HFFc6 (cell line): ENCODE data around the gene GPR176. TPM values are rescaled to one million over a fixed set of nuclear protein-coding genes. Genes with fewer than 3 reads are reported as not detected.

Experiments
- DNase-seq: peaks from one replicate; pipeline ENCODE4 v3.0.0-alpha.2; 2018
- H3K27ac Mint-ChIP-seq: 2 replicates; pipeline ENCODE4 v1.8.0; 2020; ENCODE audit warnings: mild to moderate bottlenecking, mixed read lengths
- H3K27me3 Mint-ChIP-seq: 2 replicates; pipeline ENCODE4 v1.8.0; 2021; ENCODE audit warnings: mild to moderate bottlenecking, moderate library complexity, mixed read lengths; ENCODE audit not compliant: insufficient read depth
- H3K36me3 Mint-ChIP-seq: 2 replicates; pipeline ENCODE4 v1.8.0; 2021; ENCODE audit warnings: low read depth, mixed read lengths
- H3K4me1 Mint-ChIP-seq: 2 replicates; pipeline ENCODE4 v1.8.0; 2020; ENCODE audit warnings: low read depth, mixed read lengths
- H3K4me3 Mint-ChIP-seq: 2 replicates; pipeline ENCODE4 v1.8.0; 2020; ENCODE audit warnings: mild to moderate bottlenecking, moderate library complexity, mixed read lengths
- H3K9me3 Mint-ChIP-seq: 2 replicates; pipeline ENCODE4 v1.8.0; 2020; ENCODE audit warnings: mild to moderate bottlenecking, mixed read lengths
- total RNA-seq, 6 experiments: library from RNA; stranded (reverse); fragmentation: NEBNext Ultra II Directional; extraction: Animal tissue kit (Norgen Biotek cat#: 25700); gene quantifications; 2 replicates in 1 of 6; 3 replicates in 5 of 6; pipeline ENCODE4 v1.2.3, GENCODE V29; 2021
- TF ChIP-seq, protein P1 (sequence below): fragments of 200-600 bp; sonication (generic); IDR thresholded peaks from 2 replicates; pipeline ENCODE4 v1.5.0; 2021; ENCODE audit warnings: antibody characterized with exemption, mild to moderate bottlenecking

GPR176 gene
- total RNA-seq, 6 experiments from 2014 or later, result 151 to 193 (median 169) TPM

DNA sequence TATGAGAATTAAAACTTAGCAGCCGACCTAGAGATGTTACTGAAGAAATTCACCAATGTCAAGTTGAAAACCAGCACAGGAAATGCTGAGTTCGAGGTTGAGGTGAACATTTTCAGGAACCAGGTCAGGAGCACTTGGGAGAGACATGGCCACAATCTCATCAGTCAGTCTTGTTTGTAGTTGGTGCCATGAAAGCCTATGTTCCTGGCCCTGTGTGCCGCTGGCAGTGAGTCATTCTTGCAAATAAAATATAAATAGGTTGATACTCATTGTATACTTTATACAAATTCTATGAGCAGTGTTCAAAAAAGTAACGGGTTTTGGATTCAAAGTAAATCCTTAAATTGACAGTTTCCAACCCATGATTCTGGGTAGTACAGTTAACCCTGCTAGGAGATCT, 135.9 kb downstream of the GPR176 start:
- H3K4me1 Mint-ChIP-seq, result peaks cover 58% of the 10 kb centered on the region

DNA sequence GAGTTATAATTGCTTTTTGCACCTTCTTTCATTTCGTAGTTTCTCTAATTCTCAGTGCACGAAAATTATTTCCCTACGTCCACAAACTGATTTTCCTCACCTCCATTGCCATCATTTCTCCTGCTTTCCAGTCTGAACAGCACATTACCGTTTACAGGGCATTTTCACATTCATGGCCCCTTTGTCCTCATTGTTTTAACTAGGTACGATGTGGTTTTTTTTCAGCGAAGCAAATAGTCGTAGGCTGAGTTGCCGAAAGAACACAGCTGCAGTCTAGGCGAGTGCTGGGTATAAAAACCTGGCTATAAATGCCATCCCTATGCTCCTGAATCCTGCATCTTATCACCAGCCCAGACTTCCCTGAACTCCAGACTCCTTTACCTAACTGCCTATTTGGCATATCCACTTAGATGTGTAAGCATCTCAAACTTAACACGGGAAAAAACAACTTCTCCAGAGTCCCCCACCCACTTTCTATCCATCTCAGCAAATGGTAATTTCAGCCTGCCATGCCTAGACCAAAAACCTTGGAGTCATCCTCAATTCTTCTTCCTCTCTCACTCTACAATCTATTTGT, 136.7 kb downstream of the GPR176 start:
- H3K4me1 Mint-ChIP-seq, result peaks cover 50% of the 10 kb centered on the region
- H3K9me3 Mint-ChIP-seq, result peaks cover 11% of the 10 kb centered on the region
- peaks cover 14% of the 10 kb centered on the region for H3K36me3 Mint-ChIP-seq
- H3K27ac Mint-ChIP-seq, result peak overlapping the region; percentile 76
- peaks cover 6% of the 10 kb centered on the region for H3K27me3 Mint-ChIP-seq
- TF ChIP-seq, protein P1, sequence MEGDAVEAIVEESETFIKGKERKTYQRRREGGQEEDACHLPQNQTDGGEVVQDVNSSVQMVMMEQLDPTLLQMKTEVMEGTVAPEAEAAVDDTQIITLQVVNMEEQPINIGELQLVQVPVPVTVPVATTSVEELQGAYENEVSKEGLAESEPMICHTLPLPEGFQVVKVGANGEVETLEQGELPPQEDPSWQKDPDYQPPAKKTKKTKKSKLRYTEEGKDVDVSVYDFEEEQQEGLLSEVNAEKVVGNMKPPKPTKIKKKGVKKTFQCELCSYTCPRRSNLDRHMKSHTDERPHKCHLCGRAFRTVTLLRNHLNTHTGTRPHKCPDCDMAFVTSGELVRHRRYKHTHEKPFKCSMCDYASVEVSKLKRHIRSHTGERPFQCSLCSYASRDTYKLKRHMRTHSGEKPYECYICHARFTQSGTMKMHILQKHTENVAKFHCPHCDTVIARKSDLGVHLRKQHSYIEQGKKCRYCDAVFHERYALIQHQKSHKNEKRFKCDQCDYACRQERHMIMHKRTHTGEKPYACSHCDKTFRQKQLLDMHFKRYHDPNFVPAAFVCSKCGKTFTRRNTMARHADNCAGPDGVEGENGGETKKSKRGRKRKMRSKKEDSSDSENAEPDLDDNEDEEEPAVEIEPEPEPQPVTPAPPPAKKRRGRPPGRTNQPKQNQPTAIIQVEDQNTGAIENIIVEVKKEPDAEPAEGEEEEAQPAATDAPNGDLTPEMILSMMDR, result no peak
- DNase-seq, result no peak
- H3K4me3 Mint-ChIP-seq, result peak overlapping the region; percentile 89

More for the DNA sequence above, 135.9 kb downstream of the GPR176 start:
- Mint-ChIP-seq H3K4me3 (peak overlapping the region; percentile 89), H3K9me3 (peaks cover 11% of the 10 kb centered on the region), H3K27me3 (peaks cover 6% of the 10 kb centered on the region), H3K36me3 (peaks cover 14% of the 10 kb centered on the region), H3K27ac (peak overlapping the region; percentile 76)
- peak; percentile 65 for DNase-seq
- TF ChIP-seq, protein P1, result no peak

DNA sequence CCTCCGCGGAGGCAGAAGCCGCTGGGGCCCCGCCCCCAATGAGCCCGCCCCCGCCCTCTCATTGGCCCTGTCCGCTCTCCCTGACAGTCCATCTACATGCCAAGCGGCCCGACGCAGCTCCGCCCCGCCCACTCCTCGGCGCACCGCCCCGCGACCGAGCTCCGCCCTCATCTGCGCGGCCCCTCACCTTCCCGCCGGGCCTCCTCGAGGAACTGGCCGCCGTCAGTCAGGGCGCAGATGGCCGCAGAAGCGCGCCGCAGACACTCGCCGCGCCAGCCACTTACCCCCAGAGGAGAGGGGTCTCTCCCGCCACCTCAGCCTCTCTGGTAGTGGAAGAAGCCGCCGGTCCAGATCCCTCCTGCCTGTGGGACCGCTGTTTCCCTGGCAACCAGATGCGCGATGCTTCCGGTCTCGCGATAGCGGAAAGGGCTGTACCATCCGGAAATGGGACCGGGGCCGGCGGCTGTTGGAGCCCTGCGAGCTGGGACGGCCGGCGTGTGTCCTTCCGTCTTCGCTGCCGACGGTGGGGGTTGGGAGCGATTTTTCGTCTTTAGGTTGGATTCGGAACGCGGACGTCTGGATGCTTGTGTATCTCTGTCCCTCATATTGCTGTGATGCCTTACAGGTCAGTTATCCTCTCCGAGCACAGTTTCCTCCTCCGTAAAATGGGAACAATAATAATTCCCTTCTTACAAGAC, 137.5 kb downstream of the GPR176 start, which contains the start of gene FSIP1:
Gene FSIP1, minus strand, starts transcription at position 401 of the 698 bp plus-strand sequence. CDS start 6,317 bp downstream, outside the sequence.
- Mint-ChIP-seq H3K9me3 (peaks cover 11% of the 10 kb centered on the region), H3K27me3 (peaks cover 6% of the 10 kb centered on the region), H3K27ac (peak within 1 kb of the TSS; percentile 76), H3K36me3 (peaks cover 14% of the 10 kb centered on the region), H3K4me3 (peak within 1 kb of the TSS; percentile 89), H3K4me1 (peaks cover 47% of the 10 kb centered on the region)
- DNase-seq, result peak; percentile 97
- TF ChIP-seq, protein P1, result no peak

DNA sequence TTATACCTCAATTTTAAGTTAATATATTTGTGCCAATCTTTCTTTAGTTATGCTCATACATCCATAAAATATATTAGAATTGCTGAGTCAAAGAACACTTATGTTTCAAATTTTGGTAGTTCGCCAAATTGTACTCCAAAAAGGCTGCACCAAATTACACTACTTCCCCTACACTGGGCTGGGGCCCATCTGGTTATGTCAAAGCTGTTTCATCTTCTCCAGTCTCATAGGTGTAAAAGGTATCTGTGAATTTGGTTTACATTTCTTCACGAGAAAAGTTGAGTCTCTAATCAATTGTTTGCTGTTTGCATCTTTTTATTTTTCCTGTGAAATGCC, 138.1 kb downstream of the GPR176 start:
- Mint-ChIP-seq H3K4me3 (peak overlapping the region; percentile 89), H3K4me1 (peaks cover 47% of the 10 kb centered on the region), H3K27ac (peak overlapping the region; percentile 76), H3K27me3 (peaks cover 6% of the 10 kb centered on the region), H3K9me3 (peaks cover 11% of the 10 kb centered on the region), H3K36me3 (peaks cover 14% of the 10 kb centered on the region)
- TF ChIP-seq, protein P1, result no peak
- DNase-seq, result no peak

DNA sequence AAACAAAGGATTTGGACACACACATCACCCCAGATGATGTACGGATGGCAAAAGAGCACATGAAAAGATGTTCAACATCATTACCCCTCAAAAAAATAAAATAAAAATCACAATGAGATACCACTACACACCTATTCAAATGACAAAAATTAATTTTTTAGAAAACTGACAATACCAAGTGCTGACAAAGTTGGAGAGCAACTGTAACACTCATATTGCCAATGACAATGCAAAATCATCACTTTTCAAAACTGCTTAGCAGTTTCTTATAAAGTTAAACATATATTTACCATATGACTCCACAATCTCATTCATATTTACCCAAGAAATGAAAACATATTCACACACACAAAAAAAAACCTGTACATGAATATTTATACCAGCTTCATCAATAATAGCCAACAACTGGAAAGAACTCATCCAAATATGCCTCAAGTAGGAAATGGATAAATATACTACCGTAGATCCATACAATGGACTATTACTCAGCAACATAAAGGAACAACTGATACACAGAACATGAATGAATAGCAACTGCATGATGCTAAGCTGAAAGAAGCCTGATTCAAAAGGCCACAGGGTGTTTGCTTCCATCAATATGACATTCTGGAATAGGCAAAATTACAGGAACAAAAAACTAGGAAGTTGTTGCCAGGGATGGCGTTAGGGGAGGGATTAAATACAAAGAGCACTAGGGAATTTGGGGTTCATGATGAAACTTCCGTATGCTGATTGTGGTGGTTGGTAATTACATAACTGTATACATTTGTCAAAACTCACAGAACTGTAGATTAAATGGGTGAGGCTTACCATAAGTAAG, 138.7 kb downstream of the GPR176 start:
- peaks cover 42% of the 10 kb centered on the region for H3K4me1 Mint-ChIP-seq
- peaks cover 11% of the 10 kb centered on the region for H3K9me3 Mint-ChIP-seq
- TF ChIP-seq, protein P1, result no peak
- peak overlapping the region; percentile 34; the same call in 1 of the 2 replicates for H3K4me3 Mint-ChIP-seq
- no peak for DNase-seq
- peaks cover 6% of the 10 kb centered on the region for H3K27me3 Mint-ChIP-seq
- no peak overlapping the region for H3K27ac Mint-ChIP-seq
- peaks cover 14% of the 10 kb centered on the region for H3K36me3 Mint-ChIP-seq
